ENCODE measurements around the gene SPSB4.
A peak's percentile ranks its signal among the peaks of the same experiment; 100 is the strongest.
"Not testable (repeated sequence)": the region's sequence is repeated elsewhere in the genome, so short reads cannot be mapped to it uniquely, and the experiment has no call there.

Gene SPSB4

DNA sequence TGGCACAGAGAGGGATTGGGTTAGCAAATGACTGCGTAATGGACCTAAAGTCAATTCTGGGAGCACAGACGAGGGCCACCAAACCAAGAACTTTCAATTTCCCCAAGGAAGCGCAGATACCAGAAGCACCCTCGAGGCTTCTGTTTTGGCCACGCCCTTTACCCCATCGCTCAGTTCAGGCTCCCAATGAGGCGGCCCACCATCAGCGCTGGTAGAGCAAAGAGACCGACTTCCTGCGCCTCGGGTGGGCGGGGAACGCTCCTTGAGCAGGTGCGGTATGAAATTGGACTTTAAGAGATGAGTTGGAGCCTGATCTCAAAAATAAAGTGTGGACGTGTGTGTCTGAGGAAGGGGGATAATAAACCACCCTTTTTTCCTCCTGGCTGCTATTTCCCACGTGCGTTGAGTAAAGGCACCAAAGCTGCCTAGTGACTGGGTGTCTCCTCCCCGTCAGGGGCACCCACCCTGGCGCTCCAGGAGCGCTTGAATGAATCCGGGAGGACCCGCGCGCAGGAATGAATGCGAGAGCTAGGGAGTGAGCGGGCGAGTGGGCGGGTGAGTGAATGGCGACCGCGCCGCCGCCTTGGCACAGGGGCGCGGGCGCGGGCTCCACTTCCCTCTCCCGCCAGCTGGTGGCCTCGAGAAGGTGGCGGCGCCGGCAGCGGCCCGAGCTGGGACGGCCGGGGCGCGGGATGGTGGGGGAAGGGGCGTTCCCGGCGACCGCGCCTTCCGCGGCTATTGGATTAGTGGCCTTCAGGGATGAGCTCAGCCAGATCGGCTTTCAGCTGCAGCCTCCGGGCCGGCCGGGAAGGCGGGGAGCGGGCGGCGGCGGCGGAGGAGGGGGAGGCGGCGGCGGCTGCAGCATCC, at the start of gene SPSB4:
TSS of gene SPSB4 (plus strand) at position 772 of the 867 bp plus-strand sequence. CDS start 14,758 bp downstream, outside the sequence.
- DNase-seq: peak; percentile 7

DNA sequence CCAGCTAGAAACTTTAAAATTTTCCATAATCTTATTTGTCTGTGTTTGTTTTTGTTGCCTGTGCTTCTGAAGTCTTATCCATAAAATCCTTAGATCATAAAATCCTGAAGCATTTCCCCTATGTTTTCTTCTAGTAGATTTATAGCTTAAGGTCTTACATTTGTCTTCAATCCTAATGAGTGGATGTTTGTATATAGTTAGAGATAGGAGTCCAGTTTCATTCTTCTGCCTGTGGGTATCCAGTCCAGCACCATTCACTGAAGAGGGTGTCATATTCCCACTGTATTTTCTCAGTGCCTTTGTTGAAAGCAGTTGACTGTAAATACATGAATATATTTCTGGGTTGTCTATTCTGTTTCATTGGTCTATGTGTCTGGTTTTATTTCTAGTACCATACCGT, 44.8 kb upstream of the SPSB4 start:
- DNase-seq: no peak

DNA sequence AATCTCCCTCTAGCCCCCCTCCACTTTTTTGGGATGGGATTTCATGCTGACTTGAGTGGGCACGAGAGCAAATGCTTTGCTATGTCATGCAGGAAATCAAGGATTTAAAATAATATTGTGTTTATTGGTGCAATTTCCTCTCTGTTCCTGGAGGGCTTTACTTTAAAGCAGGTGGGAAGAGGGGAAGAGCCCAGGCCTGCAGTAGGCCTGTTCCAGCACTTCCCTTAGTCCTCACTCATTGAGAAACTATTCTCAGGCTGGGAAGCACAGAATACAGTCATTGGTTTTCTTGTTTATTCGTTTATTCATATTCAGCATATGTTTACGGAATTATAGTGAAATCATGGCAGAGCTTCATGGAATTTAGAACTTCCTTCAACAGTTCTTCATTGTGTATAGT, 41.7 kb upstream of the SPSB4 start:
- DNase-seq: no peak

DNA sequence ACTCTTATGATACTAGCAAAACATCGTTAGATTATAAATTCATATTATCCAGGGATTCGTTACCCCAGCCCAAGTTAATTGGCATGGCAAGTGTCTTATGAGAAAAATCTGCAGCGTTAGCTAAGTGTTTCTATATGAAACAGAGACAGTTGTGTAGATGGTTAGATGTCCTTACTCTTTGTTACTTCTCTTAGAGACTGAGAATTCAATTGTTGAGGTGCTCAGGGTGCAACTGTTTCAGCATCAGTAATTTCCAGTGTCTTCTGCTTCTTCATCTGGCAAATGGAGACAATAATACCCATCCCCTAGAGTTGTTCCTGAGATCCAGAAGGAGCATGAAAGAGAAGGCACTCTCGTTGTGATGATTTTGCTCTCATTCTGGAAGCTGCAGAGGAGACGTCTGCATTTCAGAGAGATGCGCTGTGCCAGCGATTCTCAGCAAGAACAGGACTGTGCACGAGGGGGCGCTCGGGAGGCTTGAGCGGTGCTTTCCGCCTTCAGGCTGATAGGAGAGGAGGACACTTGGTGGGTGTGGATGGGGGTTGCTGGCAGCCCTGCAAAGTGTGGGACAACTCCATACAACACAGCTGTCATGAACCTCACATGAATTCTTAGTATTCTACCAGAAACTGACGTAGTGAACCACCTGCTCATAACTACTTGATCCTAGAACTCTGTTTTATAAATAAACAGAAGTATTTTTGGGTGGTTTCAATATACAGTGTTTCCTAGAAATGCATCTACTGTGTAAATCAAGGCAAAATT, 39.7 kb upstream of the SPSB4 start:
- DNase-seq: peak; percentile 42

DNA sequence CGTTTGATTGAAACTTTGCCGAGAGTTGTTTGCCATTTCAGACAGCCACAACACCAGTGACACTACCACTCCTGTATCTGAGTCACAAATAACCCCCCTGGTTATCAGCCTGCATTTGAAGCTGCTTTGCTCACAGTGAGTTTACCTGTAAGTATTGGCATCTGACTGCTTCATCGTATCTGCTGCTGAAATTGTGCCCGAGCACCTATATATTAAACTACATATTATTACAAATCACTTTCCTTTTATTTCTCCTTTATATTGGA, 39.2 kb upstream of the SPSB4 start:
- DNase-seq: no peak

DNA sequence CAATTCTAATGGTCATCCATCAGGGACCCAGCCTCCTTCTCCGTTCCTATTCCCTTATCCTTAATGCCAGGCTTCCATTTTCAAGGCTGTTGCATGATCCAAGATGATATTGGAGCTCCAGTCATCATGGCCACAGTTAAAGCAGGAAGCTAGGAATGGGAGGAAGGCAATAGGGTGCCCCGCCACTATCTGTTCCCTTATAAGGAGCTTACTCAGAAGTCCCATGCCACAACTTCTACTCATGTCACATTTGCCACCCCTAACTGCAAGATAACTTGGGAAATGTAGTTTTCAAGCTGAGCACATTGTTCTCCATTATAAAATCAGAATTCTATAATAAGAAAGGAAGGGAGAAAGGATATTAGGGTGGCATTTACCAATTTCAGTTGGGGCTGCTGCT, 38.6 kb upstream of the SPSB4 start:
- no peak for DNase-seq

DNA sequence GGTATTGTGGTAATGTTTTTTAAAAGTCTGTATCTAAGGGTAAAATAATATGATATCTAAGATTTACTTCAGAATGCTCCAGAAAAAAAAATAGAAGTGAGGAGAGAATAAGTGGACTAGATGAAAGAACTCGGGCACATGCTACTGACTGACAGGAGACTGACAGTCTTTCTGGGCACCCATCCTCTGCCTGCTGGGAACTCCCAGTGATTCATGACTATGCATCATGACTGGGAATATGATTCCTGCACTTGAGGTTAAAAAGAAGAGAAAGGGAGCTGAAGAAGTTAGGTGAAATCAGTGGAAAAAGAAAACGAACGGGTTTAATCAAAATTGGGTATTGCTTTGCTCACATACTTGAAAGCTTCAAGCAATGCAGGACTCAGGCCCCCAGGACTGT, 35.7 kb upstream of the SPSB4 start:
- no peak for DNase-seq

DNA sequence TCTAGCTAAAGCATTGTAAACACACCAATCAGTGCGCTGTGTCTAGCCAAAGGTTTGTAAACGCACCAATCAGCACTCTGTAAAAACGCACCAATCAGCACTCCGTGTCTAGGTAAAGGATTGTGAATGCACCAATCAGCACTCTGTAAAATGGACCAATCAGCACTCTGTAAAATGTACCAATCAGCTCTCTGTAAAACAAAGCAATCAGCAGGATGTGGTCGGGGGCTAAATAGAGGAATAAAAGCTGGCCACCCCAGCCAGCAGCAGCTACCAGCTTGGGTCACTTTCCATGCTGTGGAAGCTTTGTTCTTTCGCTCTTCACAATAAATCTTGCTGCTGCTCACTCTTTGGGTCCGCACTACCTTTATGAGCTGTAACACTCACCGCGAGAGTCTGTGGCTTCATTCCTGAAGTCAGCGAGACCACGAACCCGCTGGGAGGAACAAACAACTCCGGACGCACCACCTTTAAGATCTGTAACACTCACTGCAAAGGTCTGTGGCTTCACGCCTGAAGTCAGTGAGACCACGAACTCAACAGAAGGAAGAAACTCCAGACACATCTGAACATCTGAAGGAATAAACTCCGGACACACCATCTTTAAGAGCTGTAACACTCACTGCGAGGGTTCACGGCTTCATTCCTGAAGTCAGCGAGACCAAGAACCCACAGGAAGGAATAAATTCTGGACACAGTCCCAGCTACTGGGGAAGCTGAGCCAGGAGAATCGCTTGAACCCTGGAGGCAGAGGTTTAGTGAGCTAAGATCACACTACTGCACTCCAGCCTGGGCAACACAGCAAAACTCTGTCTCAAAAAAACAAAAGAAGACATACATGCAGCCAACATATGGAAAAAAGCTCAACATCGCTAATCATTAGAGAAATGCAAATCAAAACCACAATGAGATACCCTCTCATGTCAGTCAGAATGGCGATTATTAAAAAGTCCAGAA, 33.5 kb upstream of the SPSB4 start:
- DNase-seq: not testable (repeated sequence)

DNA sequence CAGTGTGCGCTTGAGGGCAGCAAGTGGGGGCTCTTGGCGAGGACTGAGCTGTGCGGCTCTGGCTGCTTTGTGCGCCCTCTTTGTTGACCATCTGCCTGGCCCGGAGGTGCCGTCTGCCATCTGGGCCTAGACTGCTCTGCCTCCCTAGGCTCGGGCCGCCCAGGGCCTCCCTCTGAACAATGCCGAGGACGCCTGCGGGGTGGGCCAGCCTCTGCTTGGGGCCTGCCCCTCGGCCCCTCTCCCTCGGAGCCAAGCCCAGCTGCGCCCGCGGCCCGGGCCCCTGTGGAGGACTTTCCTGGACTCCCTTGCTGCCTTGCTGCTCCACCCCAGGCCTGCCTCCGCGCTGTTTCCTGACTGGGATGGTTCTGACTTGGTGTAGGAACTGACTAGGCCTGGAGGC, 31.9 kb upstream of the SPSB4 start:
- DNase-seq: no peak

DNA sequence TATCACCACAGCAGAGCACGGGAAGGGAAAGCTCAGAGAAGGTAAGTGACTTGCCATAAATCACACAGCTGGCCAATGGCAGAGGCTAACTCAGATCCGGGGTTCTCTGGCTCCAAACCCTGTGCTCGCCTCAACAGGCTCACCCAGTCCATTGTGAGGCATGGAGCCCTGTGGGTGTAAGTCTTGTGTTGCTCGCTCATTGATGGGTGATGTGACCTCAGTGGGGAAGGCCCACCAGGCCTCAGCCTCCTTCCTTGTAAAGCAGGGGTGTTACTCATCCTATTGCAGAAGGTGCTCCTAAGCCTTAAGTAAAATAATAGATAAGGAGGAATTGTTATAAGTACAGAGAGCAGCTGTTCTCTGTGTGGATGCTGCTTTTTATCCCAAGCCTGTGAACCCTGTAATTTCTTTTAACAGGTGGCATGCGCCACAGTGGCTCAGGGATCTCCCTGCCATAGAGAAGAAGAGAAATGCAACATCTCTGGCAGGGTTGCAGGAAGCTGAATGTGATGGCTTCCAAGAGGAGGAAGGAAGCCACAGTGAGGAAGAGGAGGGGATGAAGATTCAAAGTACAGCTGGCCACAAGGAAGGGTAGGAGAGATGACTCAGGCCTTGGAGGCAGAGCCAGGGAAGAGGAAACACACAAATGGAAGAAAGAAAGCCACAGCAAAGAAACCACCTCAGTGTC, 30.9 kb upstream of the SPSB4 start:
- no peak for DNase-seq

DNA sequence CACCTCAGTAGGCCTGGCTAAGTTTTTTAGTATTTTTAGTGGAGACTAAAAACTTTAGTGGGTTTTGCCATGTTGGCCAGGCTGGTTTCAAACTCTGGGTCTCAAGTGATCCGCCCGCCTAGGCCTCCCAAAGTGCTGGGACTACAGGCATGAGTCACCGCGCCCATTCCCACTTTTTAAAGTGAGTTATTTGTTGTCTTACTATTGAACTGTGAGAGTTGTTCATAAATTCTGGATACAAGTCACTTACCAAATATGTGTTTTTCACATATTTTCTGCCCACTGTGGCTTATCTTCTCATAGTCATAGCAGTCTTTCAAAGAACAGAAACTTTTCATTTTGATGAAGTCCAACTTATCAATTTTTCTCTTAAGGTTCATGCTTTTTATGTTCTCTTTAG, 29.9 kb upstream of the SPSB4 start:
- no peak for DNase-seq

DNA sequence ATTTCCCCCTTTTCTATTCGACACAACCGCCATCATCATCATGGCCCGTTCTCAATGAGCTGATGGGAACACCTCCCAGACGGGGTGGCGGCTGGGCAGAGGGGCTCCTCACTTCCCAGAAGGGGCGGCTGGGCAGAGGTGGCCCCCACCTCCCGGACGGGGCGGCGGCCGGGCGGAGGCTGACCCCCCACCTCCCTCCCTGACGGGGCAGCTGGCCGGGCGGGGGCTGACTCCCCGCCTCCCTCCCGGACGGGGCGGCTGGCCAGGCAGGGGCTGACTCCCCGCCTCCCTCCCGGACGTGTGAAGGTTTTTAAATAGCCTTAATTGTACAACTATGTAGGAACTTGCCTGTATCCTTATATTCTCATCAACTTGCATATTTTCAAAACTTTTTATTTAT, 20.9 kb upstream of the SPSB4 start:
- no peak for DNase-seq

DNA sequence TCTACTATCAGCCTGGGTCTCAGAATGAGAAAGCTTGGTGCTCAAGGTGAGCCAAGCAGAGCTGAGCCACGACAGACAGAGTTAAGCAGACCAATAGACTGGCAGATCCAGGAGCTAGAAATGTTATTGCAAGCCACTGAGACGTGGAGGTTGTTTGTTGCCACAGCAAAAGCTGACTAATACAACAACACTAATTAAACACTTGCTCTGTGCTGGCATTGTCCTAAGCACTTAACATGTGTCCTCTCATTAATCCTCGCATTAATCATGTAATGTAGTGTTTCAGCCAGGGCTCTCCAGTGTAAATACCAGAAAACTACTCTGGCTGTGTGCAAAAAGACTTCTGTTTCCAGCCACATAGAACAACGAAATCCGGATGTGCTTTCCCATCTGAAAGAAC, 11.6 kb upstream of the SPSB4 start:
- no peak for DNase-seq

DNA sequence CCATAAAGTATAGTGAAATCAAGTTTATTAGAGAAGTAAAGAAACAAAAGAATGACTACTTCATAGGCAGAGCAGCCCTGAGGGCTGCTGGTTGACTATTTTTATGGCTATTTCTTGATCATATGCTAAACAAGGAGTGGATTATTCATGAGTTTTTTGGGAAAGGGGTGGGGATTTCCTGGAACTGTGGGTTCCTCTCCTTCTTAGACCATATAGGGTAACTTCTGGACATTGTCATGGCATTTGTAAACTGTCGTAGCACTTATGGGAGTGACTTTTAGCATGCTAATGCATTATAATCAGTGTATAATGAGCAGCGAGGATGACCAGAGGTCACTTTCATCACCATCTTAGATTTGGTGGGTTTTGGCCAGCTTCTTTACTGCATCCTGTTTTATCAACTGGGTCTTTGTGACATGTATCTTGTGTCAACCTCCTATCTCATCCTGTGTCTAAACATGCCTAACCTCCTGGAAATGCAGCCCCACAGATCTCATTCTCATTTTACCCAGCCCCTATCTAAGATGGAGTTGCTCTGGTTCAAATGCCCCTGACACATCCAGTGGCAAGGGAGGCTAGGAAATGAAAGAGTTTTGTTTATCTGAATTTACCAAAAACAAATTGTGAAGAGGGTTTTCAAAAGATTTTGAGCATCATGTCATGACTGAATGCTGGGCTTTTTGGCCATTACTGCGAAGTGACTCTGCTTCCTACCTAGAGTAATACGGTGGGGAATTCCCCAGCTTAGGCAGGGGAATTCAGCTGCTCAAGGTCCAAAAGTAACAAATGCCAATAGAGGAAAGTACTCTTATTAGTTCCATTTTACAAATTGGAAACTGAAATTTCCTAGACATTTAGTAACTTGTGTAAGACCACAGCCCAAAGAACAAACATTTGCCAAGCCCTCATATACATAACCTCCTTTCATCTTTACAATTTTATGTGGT, 6.2 kb upstream of the SPSB4 start:
- DNase-seq: no peak

DNA sequence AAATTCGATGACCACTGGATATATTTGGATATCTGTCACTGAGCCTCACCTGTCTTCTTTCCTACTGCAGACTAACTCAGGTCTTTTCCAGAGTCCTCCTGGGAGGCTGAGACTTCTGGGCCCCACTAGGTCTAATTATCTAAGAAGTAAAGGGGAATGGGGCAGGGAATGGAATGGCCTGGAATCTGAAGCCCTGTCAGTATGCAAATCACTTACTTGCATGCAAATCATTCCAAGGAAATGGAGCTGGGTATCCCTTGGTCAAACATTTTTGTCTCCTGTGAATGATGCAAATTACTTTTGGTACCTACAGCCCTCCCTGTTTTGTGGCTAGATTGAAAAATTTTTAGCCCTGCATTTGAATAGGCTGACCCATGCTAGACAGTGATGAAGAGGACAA, 5.3 kb upstream of the SPSB4 start:
- DNase-seq: no peak

DNA sequence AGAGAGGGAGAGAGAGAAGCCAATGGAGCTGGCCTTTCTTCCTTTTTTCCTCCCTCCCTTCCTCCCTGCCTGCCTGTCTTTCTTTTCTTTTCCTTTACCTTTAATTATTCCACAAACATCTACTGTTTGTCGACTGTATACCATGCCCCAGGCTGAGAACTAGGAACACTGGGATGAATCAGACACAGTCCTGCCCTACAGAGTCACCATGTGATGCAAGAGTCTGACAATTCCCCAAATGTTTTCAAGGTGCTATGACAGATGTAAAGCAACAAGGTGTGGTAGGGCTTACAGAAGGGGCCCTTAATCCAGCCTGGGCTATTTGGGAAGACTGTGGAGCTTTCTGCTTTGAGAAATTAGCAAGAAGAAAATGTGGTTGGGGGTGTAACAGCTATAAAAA, 4.0 kb upstream of the SPSB4 start:
- no peak for DNase-seq

DNA sequence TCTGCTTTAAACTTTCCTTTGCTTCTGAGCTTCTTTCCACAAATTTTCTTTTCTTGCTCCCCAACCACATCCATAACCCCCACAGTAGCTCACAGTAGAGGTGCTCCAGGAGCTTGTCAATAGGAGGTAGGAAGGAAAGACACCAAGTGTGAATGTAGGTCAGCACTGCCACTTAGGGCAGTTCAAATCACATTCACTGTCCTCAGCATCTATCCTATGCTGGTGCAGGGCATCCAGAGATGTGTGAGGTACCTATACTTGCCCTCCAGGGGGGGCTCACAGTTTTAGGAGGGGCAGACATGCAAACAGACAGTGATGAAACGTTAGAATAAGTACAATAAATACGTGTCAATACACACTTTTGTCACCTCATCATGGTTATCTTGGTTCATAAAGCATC, 1.5 kb upstream of the SPSB4 start:
- no peak for DNase-seq

DNA sequence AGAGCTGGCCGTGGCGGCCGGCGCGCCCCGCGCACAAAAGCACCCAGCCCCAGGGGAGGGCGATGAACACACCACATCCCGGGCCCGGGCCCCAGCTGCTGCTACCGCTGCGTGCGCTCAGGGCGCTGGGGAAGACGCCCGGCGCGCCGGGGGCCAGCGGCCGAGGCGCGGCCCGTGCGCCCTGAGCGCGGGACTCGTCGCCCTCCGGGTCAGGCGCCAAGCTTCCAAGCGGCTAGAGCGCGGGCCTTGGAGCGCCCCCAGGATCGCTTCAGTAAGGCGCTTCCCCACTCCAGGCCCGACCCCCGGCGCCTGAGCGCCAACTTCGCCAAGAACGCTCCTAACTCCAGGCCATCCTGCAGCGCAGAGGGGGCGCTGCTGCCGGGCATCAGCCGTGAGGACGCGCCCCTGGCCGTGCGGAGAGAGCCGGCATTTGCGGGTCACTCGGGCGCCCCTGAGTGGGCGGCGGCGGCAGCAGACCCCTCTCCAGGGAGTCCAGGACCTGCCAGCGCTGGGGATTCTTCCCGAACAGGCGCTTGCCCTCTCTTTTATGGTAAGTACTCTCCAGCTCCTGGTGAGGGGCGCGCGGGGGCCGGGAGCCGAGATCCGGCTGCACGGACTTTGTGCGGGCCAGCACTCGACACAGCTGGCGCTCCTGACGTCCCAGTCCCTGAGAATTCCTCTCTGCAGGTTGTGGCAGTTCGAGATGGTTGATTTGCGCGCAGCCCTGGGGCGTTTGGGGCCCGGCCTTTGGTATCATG, 475 bp downstream of the SPSB4 start:
- no peak for DNase-seq

DNA sequence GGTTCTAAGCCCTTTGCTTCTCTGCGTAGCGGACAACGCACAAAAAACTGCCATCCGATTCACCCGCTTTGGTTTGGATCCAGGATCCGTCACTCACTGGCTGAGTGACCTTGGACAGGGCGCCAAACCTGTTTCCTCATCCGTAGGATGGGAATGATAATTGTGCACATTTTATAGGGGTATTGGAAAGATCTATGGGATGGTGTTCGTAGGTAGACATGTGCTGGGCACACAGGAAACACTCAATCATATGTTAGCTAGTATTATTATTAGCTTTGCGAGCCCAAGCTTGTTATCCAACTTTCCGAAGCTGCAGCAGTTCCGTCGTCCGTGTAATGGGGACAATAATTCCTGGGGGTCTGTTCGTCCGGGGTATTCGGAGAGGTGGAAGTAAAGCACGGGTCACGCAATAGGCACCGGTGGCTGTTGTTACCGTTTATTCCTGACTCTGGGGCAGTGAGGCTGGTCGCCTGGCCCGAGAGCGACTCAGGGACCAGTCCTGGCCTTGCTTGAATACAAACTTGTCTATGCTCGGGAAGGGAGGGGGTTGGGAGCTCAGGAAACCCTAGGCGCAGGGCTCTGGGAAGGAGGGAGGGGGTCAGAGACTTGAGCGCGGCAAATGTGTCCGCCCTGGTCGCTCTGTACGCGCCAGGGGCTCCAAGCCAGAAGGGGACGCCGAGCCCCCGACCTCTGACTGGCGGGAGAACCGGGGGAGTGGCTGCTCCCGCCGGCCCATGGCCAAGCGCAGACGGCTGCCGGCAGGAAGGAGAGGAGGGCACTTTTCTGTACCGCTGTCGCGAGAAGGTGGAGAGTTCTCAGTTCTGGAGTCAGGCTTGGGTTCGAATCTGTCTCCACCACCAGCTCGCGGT, 1.3 kb downstream of the SPSB4 start:
- no peak for DNase-seq

DNA sequence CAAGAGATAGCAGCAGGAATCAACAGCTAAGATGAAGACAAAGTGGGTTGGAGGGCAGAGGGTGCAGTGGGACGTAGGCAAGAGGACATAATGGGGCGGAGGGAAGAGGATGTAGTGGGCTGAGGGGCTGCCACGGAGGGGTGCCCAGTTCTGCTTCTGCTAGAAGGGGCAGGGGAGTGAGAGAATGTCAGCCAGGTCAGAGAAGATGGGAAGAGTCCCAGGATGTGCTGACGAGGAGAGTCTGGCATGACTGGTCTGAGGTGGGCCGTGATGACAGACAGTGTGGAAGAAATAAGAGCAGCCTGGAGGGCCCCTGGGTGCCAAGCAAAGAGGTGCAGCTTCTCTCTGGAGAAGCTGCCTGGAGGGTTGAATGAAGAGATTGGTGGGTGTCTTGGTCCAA, 4.0 kb downstream of the SPSB4 start:
- no peak for DNase-seq

All from KG1 (cell line).